NB4 (cell line): ENCODE measurements around the gene LIN54.

ENCODE experiments used
- DNase-seq: peaks from one replicate; pipeline ENCODE4 v3.0.0; 2010; ENCODE audit warnings: low read depth
- H3K4me3 ChIP-seq: one replicate; pipeline ENCODE4 v1.5.1; 2011; ENCODE audit warnings: mild to moderate bottlenecking, low read depth, low read length, moderate library complexity
- CTCF ChIP-seq: IDR thresholded peaks from one replicate; pipeline ENCODE4 v1.5.1; 2012; ENCODE audit warnings: low read depth, low read length
- MAX ChIP-seq: IDR thresholded peaks from 2 replicates; pipeline ENCODE4 v1.6.1; 2011; ENCODE audit warnings: low read depth, low read length
- MYC ChIP-seq: IDR thresholded peaks from 2 replicates; pipeline ENCODE4 v1.6.1; 2011; ENCODE audit warnings: low read depth, low read length
- POLR2A ChIP-seq: IDR thresholded peaks from 2 replicates; pipeline ENCODE4 v1.6.1; 2011; ENCODE audit warnings: mild to moderate bottlenecking; ENCODE audit not compliant: insufficient read length; ENCODE audit errors: extremely low read depth

LIN54 gene

GRCh38 chr4:82886147-82886942 lies 124.3 kb downstream of the LIN54 start:
- TF ChIP-seq MYC (no peak), CTCF (no peak), MAX (no peak), POLR2A (no peak)
- H3K4me3 ChIP-seq: no peak overlapping the region
- no peak for DNase-seq

GRCh38 chr4:82885410-82885809 lies 125.2 kb downstream of the LIN54 start:
- DNase-seq: no peak
- H3K4me3 ChIP-seq: no peak overlapping the region
- TF ChIP-seq POLR2A (no peak), CTCF (no peak), MAX (no peak), MYC (no peak)
